HFFc6 (cell line): ENCODE results near the gene LDHB. TPM values are rescaled to one million over a fixed set of nuclear protein-coding genes. Genes with fewer than 3 reads are reported as not detected.

Experiments
- DNase-seq: peaks from one replicate; pipeline ENCODE4 v3.0.0-alpha.2; 2018
- H3K27ac Mint-ChIP-seq: 2 replicates; pipeline ENCODE4 v1.8.0; 2020; ENCODE audit warnings: mild to moderate bottlenecking, mixed read lengths
- H3K27me3 Mint-ChIP-seq: 2 replicates; pipeline ENCODE4 v1.8.0; 2021; ENCODE audit warnings: mild to moderate bottlenecking, moderate library complexity, mixed read lengths; ENCODE audit not compliant: insufficient read depth
- H3K36me3 Mint-ChIP-seq: 2 replicates; pipeline ENCODE4 v1.8.0; 2021; ENCODE audit warnings: low read depth, mixed read lengths
- H3K4me1 Mint-ChIP-seq: 2 replicates; pipeline ENCODE4 v1.8.0; 2020; ENCODE audit warnings: low read depth, mixed read lengths
- H3K4me3 Mint-ChIP-seq: 2 replicates; pipeline ENCODE4 v1.8.0; 2020; ENCODE audit warnings: mild to moderate bottlenecking, moderate library complexity, mixed read lengths
- H3K9me3 Mint-ChIP-seq: 2 replicates; pipeline ENCODE4 v1.8.0; 2020; ENCODE audit warnings: mild to moderate bottlenecking, mixed read lengths
- CTCF ChIP-seq: fragments of 200-600 bp; sonication (generic); IDR thresholded peaks from 2 replicates; pipeline ENCODE4 v1.5.0; 2021; ENCODE audit warnings: antibody characterized with exemption, mild to moderate bottlenecking
- long read RNA-seq: library from polyadenylated mRNA; unstranded; transcript quantifications from one replicate; pipeline ENCODE4 v2.0.0, GENCODE V29; 2019
- total RNA-seq, 6 experiments: library from RNA; stranded (reverse); fragmentation: NEBNext Ultra II Directional; extraction: Animal tissue kit (Norgen Biotek cat#: 25700); gene quantifications; 2 replicates in 1 of 6; 3 replicates in 5 of 6; pipeline ENCODE4 v1.2.3, GENCODE V29; 2021

Gene LDHB
- total RNA-seq: 100 to 1,000 TPM; 635 to 852 (median 715) TPM
- long read RNA-seq, transcript LDHB-203 (8 exons, 1,538 nt): minor isoform, 6 of 842 reads
- long read RNA-seq, transcript LDHB-201 (8 exons, 1,303 nt): major isoform, 792 of 842 reads
- long read RNA-seq, partial matches to known transcripts: 32 of 842 reads
- long read RNA-seq, other reads (novel, unspliced or antisense): 6 of 842 reads

- H3K4me3 Mint-ChIP-seq: peak within 1 kb of the TSS; percentile 93
- DNase-seq: peak; percentile 84
- no peaks in the 10 kb centered on the region for H3K9me3 Mint-ChIP-seq
- H3K27me3 Mint-ChIP-seq: 0 out of 2 replicates have a peak, but pooled peaks cover 7% of the 10 kb centered on the region
- TF ChIP-seq CTCF: no peak
- H3K36me3 Mint-ChIP-seq: peaks cover 22% of the 10 kb centered on the region
- H3K27ac Mint-ChIP-seq: peak within 1 kb of the TSS; percentile 90
- peaks cover 23% of the 10 kb centered on the region for H3K4me1 Mint-ChIP-seq
Measured at GRCh38 chr12:21657326-21658077, at the start of gene LDHB. Gene LDHB, minus strand, starts transcription at chr12:21657842. Its CDS starts 3,171 bp downstream, at chr12:21654671.

- Mint-ChIP-seq H3K36me3 (no peaks in the 10 kb centered on the region), H3K27ac (no peak overlapping the region), H3K4me3 (no peak overlapping the region), H3K4me1 (no peaks in the 10 kb centered on the region), H3K27me3 (peaks cover 7% of the 10 kb centered on the region), H3K9me3 (no peaks in the 10 kb centered on the region)
- no peak for TF ChIP-seq CTCF
- DNase-seq: no peak
Measured at GRCh38 chr12:21704847-21705246, 47.2 kb upstream of the LDHB start.

DNA sequence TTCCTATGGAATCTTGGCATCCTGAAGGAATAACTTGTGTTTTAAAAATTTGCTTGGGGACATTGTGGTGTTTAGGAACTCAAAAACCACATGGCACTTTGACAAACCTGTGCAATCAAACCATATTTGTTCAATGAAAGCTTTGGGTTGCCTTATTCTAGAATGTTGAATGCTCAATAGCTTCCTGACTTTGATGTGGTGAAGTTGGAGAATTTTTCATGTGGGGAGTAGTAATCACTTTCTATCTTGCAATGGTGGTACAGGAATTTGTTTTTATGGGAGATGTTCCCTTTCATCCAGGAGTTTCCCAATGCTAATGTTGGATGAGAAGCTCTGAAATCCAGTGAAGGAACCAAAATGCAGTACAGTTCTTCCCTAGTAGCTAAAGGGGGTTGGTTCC, 42.2 kb upstream of the LDHB start:
- Mint-ChIP-seq H3K4me3 (no peak overlapping the region), H3K36me3 (no peaks in the 10 kb centered on the region), H3K27ac (no peak overlapping the region), H3K4me1 (peaks cover 17% of the 10 kb centered on the region; the same call in 1 of the 2 replicates), H3K9me3 (no peaks in the 10 kb centered on the region), H3K27me3 (peaks cover 5% of the 10 kb centered on the region)
- no peak for DNase-seq
- no peak for TF ChIP-seq CTCF

- TF ChIP-seq CTCF: peak; percentile 91
- Mint-ChIP-seq H3K27me3 (peaks cover 5% of the 10 kb centered on the region), H3K9me3 (no peaks in the 10 kb centered on the region), H3K36me3 (no peaks in the 10 kb centered on the region), H3K27ac (no peak overlapping the region), H3K4me3 (peak overlapping the region; percentile 70; the same call in 1 of the 2 replicates), H3K4me1 (peaks cover 17% of the 10 kb centered on the region; the same call in 1 of the 2 replicates)
- peak; percentile 3 for DNase-seq
Measured at GRCh38 chr12:21697904-21698630, 40.4 kb upstream of the LDHB start.

DNA sequence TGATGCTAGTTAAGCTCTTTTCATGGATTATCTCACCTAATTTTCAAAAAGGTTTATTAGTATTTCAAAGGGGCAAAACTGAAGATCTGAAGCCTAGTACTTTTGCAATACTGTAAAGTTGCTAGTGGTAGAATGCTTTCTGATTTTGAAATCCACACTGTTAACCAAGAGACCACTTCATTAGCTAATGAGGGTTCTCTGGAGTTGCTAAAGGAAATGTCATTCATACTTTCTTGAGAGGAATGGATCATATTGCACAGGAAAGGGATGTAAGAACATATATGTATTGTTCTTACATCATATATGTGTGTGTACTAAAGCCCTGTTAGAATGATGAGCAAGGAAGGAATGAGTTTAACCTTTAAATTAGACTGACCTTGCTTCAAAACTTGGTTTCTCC, 39.0 kb upstream of the LDHB start:
- no peak for DNase-seq

More for the DNA sequence above, 39.0 kb upstream of the LDHB start:
- Mint-ChIP-seq H3K4me1 (peaks cover 17% of the 10 kb centered on the region; the same call in 1 of the 2 replicates), H3K27ac (no peak overlapping the region), H3K9me3 (no peaks in the 10 kb centered on the region), H3K4me3 (no peak overlapping the region), H3K36me3 (no peaks in the 10 kb centered on the region), H3K27me3 (peaks cover 2% of the 10 kb centered on the region; the same call in 1 of the 2 replicates)
- TF ChIP-seq CTCF: no peak
